Spleen (tissue), 11 donors: ENCODE results near the gene RIPPLY3. TPM values are rescaled to one million over a fixed set of nuclear protein-coding genes. Genes with fewer than 3 reads are reported as not detected.

ENCODE experiments used
- DNase-seq: peaks from one replicate; pipeline ENCODE4 v3.0.0-alpha.2; 2020
- H3K27ac ChIP-seq, 8 donors: fragments of 200-600 bp; sonication (generic) in 7 of 8; 1 replicate in 4 of 8; 2 replicates in 4 of 8; pipeline versions ENCODE4 v1.5.0 to v1.8.0; 2016 to 2021; ENCODE audit warnings: inconsistent platforms in 4 of 8, mild to moderate bottlenecking in 4 of 8, moderate library complexity in 1 of 8
- H3K27me3 ChIP-seq, 7 donors: fragments of 200-600 bp; sonication (generic) in 6 of 7; replicated peaks in 1 of 7; 1 replicate in 4 of 7; 2 replicates in 3 of 7; pipeline versions ENCODE4 v1.5.0 to v1.8.0; 2016 to 2021; ENCODE audit warnings: inconsistent platforms in 3 of 7, mild to moderate bottlenecking in 1 of 7
- H3K36me3 ChIP-seq, 6 donors: fragments of 200-600 bp; sonication (generic) in 5 of 6; 1 replicate in 4 of 6; 2 replicates in 2 of 6; pipeline versions ENCODE4 v1.5.0 to v1.8.0; 2016 to 2021; ENCODE audit warnings: inconsistent platforms in 2 of 6
- H3K4me1 ChIP-seq, 6 donors: fragments of 200-600 bp; sonication (generic) in 5 of 6; 1 replicate in 3 of 6; 2 replicates in 3 of 6; pipeline versions ENCODE4 v1.5.0 to v1.8.0; 2016 to 2021; ENCODE audit warnings: inconsistent platforms in 3 of 6
- H3K4me3 ChIP-seq, 8 donors: fragments of 200-600 bp; sonication (generic) in 7 of 8; 1 replicate in 4 of 8; 2 replicates in 4 of 8; pipeline versions ENCODE4 v1.5.0 to v1.8.0; 2016 to 2021; ENCODE audit warnings: inconsistent platforms in 4 of 8, mild to moderate bottlenecking in 4 of 8, moderate library complexity in 2 of 8
- H3K9me3 ChIP-seq, 8 donors: fragments of 200-600 bp; sonication (generic) in 7 of 8; 1 replicate in 4 of 8; 2 replicates in 4 of 8; pipeline versions ENCODE4 v1.5.0 to v1.8.0; 2016 to 2021; ENCODE audit warnings: inconsistent platforms in 4 of 8
- CTCF ChIP-seq, 11 experiments: fragments of 200-600 bp in 7 of 11; fragments of 450-650 bp in 4 of 11; sonication (generic) in 4 of 11; IDR thresholded peaks in 8 of 11; conservative IDR thresholded peaks in 3 of 11; 1 replicate in 7 of 11; 2 replicates in 4 of 11; pipeline versions ENCODE4 v1.4.0 to v1.8.0; 2016 to 2021; ENCODE audit warnings: antibody characterized with exemption in 11 of 11, inconsistent platforms in 4 of 11, mild to moderate bottlenecking in 1 of 11
- POLR2A ChIP-seq, 3 donors: fragments of 450-650 bp; IDR thresholded peaks; one replicate each; pipeline ENCODE4 v1.5.1; 2017; ENCODE audit warnings: antibody characterized with exemption in 3 of 3, mild to moderate bottlenecking in 1 of 3
- POLR2AphosphoS5 ChIP-seq, 3 donors: sonication (generic); formaldehyde crosslinking; IDR thresholded peaks; one replicate each; pipeline ENCODE4 v1.5.1; 2017; ENCODE audit warnings: antibody characterized with exemption in 3 of 3
- WGBS, 5 donors: extraction: QIAGEN DNeasy Blood & Tissue Kit in 3 of 5; methylation state at CpG; one replicate each; pipeline versions ENCODE4 v1.1.5 to v1.1.7; 2013 to 2018; 5-methylcytosine and 5-hydroxymethylcytosine counted together
- intact Hi-C: fragments of 100-400 bp; cut with DNase I; formaldehyde crosslinking; loops from one replicate; pipeline ENCODE4 v1.15.0; 2023; ENCODE audit warnings: low total_unique reads
- polyA plus RNA-seq, 3 donors: library from polyadenylated mRNA; stranded (reverse); fragments of 200-250 nt; gene quantifications; one replicate each; pipeline ENCODE4 v1.2.1, GENCODE V29; 2013
- total RNA-seq, 7 donors: library from RNA; depleted of rRNA in 3 of 7; stranded (reverse); fragments of >200 nt in 3 of 7; fragmentation: NEBNext Ultra II Directional in 4 of 7; extraction: Animal tissue kit (Norgen Biotek cat#: 25700) in 4 of 7; gene quantifications; one replicate each; pipeline versions ENCODE4 v1.1.0 to v1.2.1, GENCODE V29; 2016 to 2021
- donor health status: healthy with polysubstance abuse.
- donor health status: DM: no; HTN: no; CAD: no; lungs with moderate emphysema.
- donor health status: DM: no; HTN: no; CAD: no.
- donor health status: Bipolar disorder and iron deficiency.
- donor health status: healthy.
- donor health status: DM: no; HTN: no; CAD: no.
- donor health status: DM: yes; HTN: yes; CAD: no.

Gene RIPPLY3
- total and polyA plus RNA-seq, 10 donors = 0.05 TPM; not detected in 9

GRCh38 chr21:37017951-37018679, 11.6 kb downstream of the RIPPLY3 start:
- DNase-seq = no peak
- Histone ChIP-seq H3K27me3 (peaks cover 0 to 25% (median 0%) of the 10 kb centered on the region in 7 donors), H3K27ac (no peak overlapping the region), H3K36me3 (no peaks in the 10 kb centered on the region), H3K9me3 (peaks cover 0 to 1% (median 0%) of the 10 kb centered on the region in 8 donors), H3K4me1 (no peaks in the 10 kb centered on the region), H3K4me3 (no peak overlapping the region)
- intact Hi-C loops = no loop called here
- WGBS, 5 donors = 66 to 80% (median 77%) methylated on average over 11 to 13 of the region's 13 CpGs
- no peak for TF ChIP-seq POLR2AphosphoS5 (IDR thresholded peaks at IDR 0.05)
- no peak for TF ChIP-seq CTCF (IDR thresholded peaks at IDR 0.05 in 8 of 11, conservative IDR thresholded peaks at IDR 0.05 in 3 of 11)
- no peak for TF ChIP-seq POLR2A (IDR thresholded peaks at IDR 0.05)

GRCh38 chr21:37026499-37026898, 20.0 kb downstream of the RIPPLY3 start:
- no peak for DNase-seq
- intact Hi-C loops = no loop called here
- WGBS, 5 donors = 50 to 54% (median 53%) methylated on average over 4 of the region's 4 CpGs
- no peaks in the 10 kb centered on the region for H3K27me3 ChIP-seq
- H3K9me3 ChIP-seq = peaks cover 0 to 4% (median 0%) of the 10 kb centered on the region in 8 donors
- no peaks in the 10 kb centered on the region for H3K36me3 ChIP-seq
- TF ChIP-seq POLR2AphosphoS5 (IDR thresholded peaks at IDR 0.05) = no peak
- no peak overlapping the region for H3K4me3 ChIP-seq
- no peak overlapping the region for H3K27ac ChIP-seq
- no peaks in the 10 kb centered on the region for H3K4me1 ChIP-seq

- Histone ChIP-seq H3K27me3 (no peaks in the 10 kb centered on the region), H3K27ac (no peak overlapping the region), H3K4me3 (no peak overlapping the region), H3K9me3 (no peaks in the 10 kb centered on the region), H3K4me1 (no peaks in the 10 kb centered on the region), H3K36me3 (no peaks in the 10 kb centered on the region)
- intact Hi-C loops = no loop called here
- no peak for DNase-seq
- TF ChIP-seq POLR2AphosphoS5 (IDR thresholded peaks at IDR 0.05) = no peak
- no peak for TF ChIP-seq CTCF (IDR thresholded peaks at IDR 0.05 in 8 of 11, conservative IDR thresholded peaks at IDR 0.05 in 3 of 11)
- TF ChIP-seq POLR2A (IDR thresholded peaks at IDR 0.05) = no peak
- WGBS, 5 donors = 82 to 93% (median 86%) methylated on average over 4 of the region's 4 CpGs
Measured at GRCh38 chr21:37028570-37028969, 22.1 kb downstream of the RIPPLY3 start.

GRCh38 chr21:37030864-37031263, 24.4 kb downstream of the RIPPLY3 start:
- H3K27ac ChIP-seq = no peak overlapping the region
- WGBS, 5 donors = 93 to 97% (median 95%) methylated on average over 4 of the region's 4 CpGs
- H3K9me3 ChIP-seq = no peaks in the 10 kb centered on the region
- TF ChIP-seq CTCF (IDR thresholded peaks at IDR 0.05 in 8 of 11, conservative IDR thresholded peaks at IDR 0.05 in 3 of 11) (no peak), POLR2A (IDR thresholded peaks at IDR 0.05) (no peak), POLR2AphosphoS5 (IDR thresholded peaks at IDR 0.05) (no peak)
- H3K36me3 ChIP-seq = no peaks in the 10 kb centered on the region
- intact Hi-C loops = no loop called here
- H3K4me1 ChIP-seq = no peaks in the 10 kb centered on the region
- no peak overlapping the region for H3K4me3 ChIP-seq
- no peak for DNase-seq
- H3K27me3 ChIP-seq = no peaks in the 10 kb centered on the region
